H9 (cell line): ENCODE results near the gene BHLHE41. TPM values are rescaled to one million over a fixed set of nuclear protein-coding genes. Genes with fewer than 3 reads are reported as not detected.

Experiments used
- DNase-seq: peaks from one replicate; pipeline ENCODE4 v3.0.0-alpha.2; 2017
- H2AFZ ChIP-seq: one replicate; pipeline ENCODE4 v1.6.1; 2013; ENCODE audit warnings: mild to moderate bottlenecking, low read length, control low read depth, moderate library complexity
- H2AK5ac ChIP-seq: 2 replicates; pipeline ENCODE4 v1.6.1; 2013; ENCODE audit warnings: low read length, control low read depth, mixed read lengths; ENCODE audit not compliant: insufficient read length
- H2BK120ac ChIP-seq: one replicate; pipeline ENCODE4 v1.6.1; 2013; ENCODE audit warnings: low read depth, mild to moderate bottlenecking, low read length, control low read depth, inconsistent platforms; ENCODE audit not compliant: poor library complexity, severe bottlenecking
- H2BK12ac ChIP-seq: 2 replicates; pipeline ENCODE4 v1.6.1; 2013; ENCODE audit warnings: low read length, control low read depth, mixed read lengths, low read depth; ENCODE audit not compliant: insufficient read length
- H2BK15ac ChIP-seq: 2 replicates; pipeline ENCODE4 v1.6.1; 2013; ENCODE audit warnings: low read depth, low read length, control low read depth
- H2BK20ac ChIP-seq: one replicate; pipeline ENCODE4 v1.6.1; 2013; ENCODE audit warnings: low read depth, mild to moderate bottlenecking, low read length, control low read depth, inconsistent platforms; ENCODE audit not compliant: poor library complexity, severe bottlenecking
- H2BK5ac ChIP-seq: 2 replicates; pipeline ENCODE4 v1.6.1; 2013; ENCODE audit warnings: low read length, control low read depth, mixed read lengths; ENCODE audit not compliant: insufficient read length
- H3K14ac ChIP-seq: 2 replicates; pipeline ENCODE4 v1.6.1; 2013; ENCODE audit warnings: low read length, control low read depth; ENCODE audit not compliant: insufficient read depth
- H3K18ac ChIP-seq: 2 replicates; pipeline ENCODE4 v1.6.1; 2013; ENCODE audit warnings: low read depth, mild to moderate bottlenecking, mixed read lengths, low read length, control low read depth; ENCODE audit not compliant: insufficient read length
- H3K23ac ChIP-seq: 2 replicates; pipeline ENCODE4 v1.6.1; 2013; ENCODE audit warnings: low read length, control low read depth, mixed read lengths, low read depth; ENCODE audit not compliant: insufficient read length
- H3K23me2 ChIP-seq: 2 replicates; pipeline ENCODE4 v1.6.1; 2013; ENCODE audit warnings: low read depth, mild to moderate bottlenecking, mixed read lengths, low read length, control low read depth; ENCODE audit not compliant: insufficient read length, poor library complexity, severe bottlenecking
- H3K27ac ChIP-seq: 2 replicates; pipeline ENCODE4 v1.5.1; 2013; ENCODE audit warnings: low read length, control low read depth, mixed read lengths, low read depth; ENCODE audit not compliant: insufficient read length
- H3K27me3 ChIP-seq: 2 replicates; pipeline ENCODE4 v1.6.1; 2013; ENCODE audit warnings: low read length, control low read depth, inconsistent platforms; ENCODE audit not compliant: insufficient read depth
- H3K4ac ChIP-seq: 2 replicates; pipeline ENCODE4 v1.6.1; 2013; ENCODE audit warnings: low read depth, mild to moderate bottlenecking, control low read depth, inconsistent platforms, low read length, moderate library complexity
- H3K4me1 ChIP-seq: 2 replicates; pipeline ENCODE4 v1.6.1; 2013; ENCODE audit warnings: low read length, control low read depth, inconsistent platforms; ENCODE audit not compliant: insufficient read depth
- H3K4me2 ChIP-seq: 2 replicates; pipeline ENCODE4 v1.6.1; 2013; ENCODE audit warnings: low read length, control low read depth, mixed read lengths; ENCODE audit not compliant: insufficient read length, insufficient read depth
- H3K56ac ChIP-seq: 2 replicates; pipeline ENCODE4 v1.6.1; 2013; ENCODE audit warnings: low read depth, mild to moderate bottlenecking, mixed read lengths, low read length, control low read depth; ENCODE audit not compliant: insufficient read length
- H3K79me1 ChIP-seq: 2 replicates; pipeline ENCODE4 v1.6.1; 2013; ENCODE audit warnings: low read depth, mild to moderate bottlenecking, moderate library complexity, low read length, control low read depth, inconsistent platforms; ENCODE audit not compliant: insufficient read depth, poor library complexity, severe bottlenecking
- H3K79me2 ChIP-seq: 2 replicates; pipeline ENCODE4 v1.6.1; 2013; ENCODE audit warnings: low read length, control low read depth, inconsistent platforms; ENCODE audit not compliant: insufficient read depth
- H3K9ac ChIP-seq: 2 replicates; pipeline ENCODE4 v1.6.1; 2013; ENCODE audit warnings: low read length, control low read depth, mixed read lengths; ENCODE audit not compliant: insufficient read length; ENCODE audit errors: extremely low read depth
- H3K9me3 ChIP-seq: one replicate; pipeline ENCODE4 v1.6.1; 2013; ENCODE audit warnings: low read depth, low read length, inconsistent platforms; ENCODE audit not compliant: control insufficient read depth
- H3T11ph ChIP-seq: one replicate; pipeline ENCODE4 v1.6.1; 2013; ENCODE audit warnings: mild to moderate bottlenecking, low read length, control low read depth, inconsistent platforms
- H4K20me1 ChIP-seq: one replicate; pipeline ENCODE4 v1.6.1; 2013; ENCODE audit not compliant: control insufficient read depth, insufficient read length, insufficient read depth
- H4K5ac ChIP-seq: 2 replicates; pipeline ENCODE4 v1.6.1; 2013; ENCODE audit warnings: low read depth, mild to moderate bottlenecking, mixed read lengths, low read length, control low read depth; ENCODE audit not compliant: insufficient read length
- H4K8ac ChIP-seq: replicated peaks from 2 replicates; pipeline ENCODE4 v1.6.1; 2013; ENCODE audit warnings: low read length, control low read depth, mixed read lengths, low read depth; ENCODE audit not compliant: insufficient read length
- H4K91ac ChIP-seq: 2 replicates; pipeline ENCODE4 v1.6.1; 2013; ENCODE audit warnings: low read depth, mild to moderate bottlenecking, moderate library complexity, mixed read lengths, low read length, control low read depth; ENCODE audit not compliant: insufficient read length
- H3K27ac Mint-ChIP-seq, 3 experiments: 2 replicates in 2 of 3; 3 replicates in 1 of 3; pipeline ENCODE4 v1.8.0; 2020 to 2021; ENCODE audit warnings: mixed read lengths in 3 of 3, mild to moderate bottlenecking in 1 of 3, moderate library complexity in 1 of 3
- H3K27me3 Mint-ChIP-seq: 2 replicates; pipeline ENCODE4 v1.8.0; 2021; ENCODE audit warnings: low read depth, mild to moderate bottlenecking, moderate library complexity, mixed read lengths
- H3K36me3 Mint-ChIP-seq, 3 experiments: 2 replicates in 2 of 3; 3 replicates in 1 of 3; pipeline ENCODE4 v1.8.0; 2020 to 2021; ENCODE audit warnings: low read depth in 3 of 3, mixed read lengths in 3 of 3; ENCODE audit not compliant: insufficient read depth in 1 of 3
- H3K4me1 Mint-ChIP-seq, 2 experiments: 2 replicates each; pipeline ENCODE4 v1.8.0; 2020; ENCODE audit warnings: mixed read lengths in 2 of 2
- H3K4me3 Mint-ChIP-seq, 2 experiments: 2 replicates in 1 of 2; 3 replicates in 1 of 2; pipeline ENCODE4 v1.8.0; 2020 to 2021; ENCODE audit warnings: mild to moderate bottlenecking in 2 of 2, mixed read lengths in 2 of 2, moderate library complexity in 1 of 2
- H3K9me3 Mint-ChIP-seq, 2 experiments: 2 replicates in 1 of 2; 3 replicates in 1 of 2; pipeline ENCODE4 v1.8.0; 2020; ENCODE audit warnings: mild to moderate bottlenecking in 2 of 2, mixed read lengths in 2 of 2, moderate library complexity in 1 of 2
- CTCF ChIP-seq: fragments of 200-600 bp; sonication (generic); conservative IDR thresholded peaks from 3 replicates; pipeline ENCODE4 v1.8.0; 2021; ENCODE audit warnings: antibody characterized with exemption, mild to moderate bottlenecking
- WGBS: extraction: QIAGEN DNeasy Blood & Tissue Kit; methylation state at CpG from one replicate; pipeline ENCODE4 v1.1.7; 2013; ENCODE audit warnings: missing lambda C conversion rate, low lambda C conversion rate, mixed read lengths; ENCODE audit not compliant: insufficient read length; ENCODE audit errors: extremely low coverage; 5-methylcytosine and 5-hydroxymethylcytosine counted together
- total RNA-seq: library from RNA; stranded (reverse); gene quantifications from 2 replicates; pipeline ENCODE4 v1.2.1, GENCODE V29; 2021

BHLHE41 gene
- total RNA-seq, 1 experiment from 2014 or later: 0.33 TPM

- no CpG with 5 or more reads among the region's 3 CpGs for WGBS
- H3K79me1 ChIP-seq: no peaks in the 10 kb centered on the region
- H2BK120ac ChIP-seq: no peak overlapping the region
- H3K18ac ChIP-seq: no peak overlapping the region
- H2BK15ac ChIP-seq: no peak overlapping the region
- no peaks in the 10 kb centered on the region for H3K4me1 ChIP-seq
- no peaks in the 10 kb centered on the region for H4K20me1 ChIP-seq
- DNase-seq: no peak
- H3K23ac ChIP-seq: no peak overlapping the region
- no peak overlapping the region for H3K4me2 ChIP-seq
- Mint-ChIP-seq H3K36me3 (no peaks in the 10 kb centered on the region), H3K4me3 (no peak overlapping the region), H3K27ac (no peak overlapping the region), H3K4me1 (peaks cover 7 to 8% of the 10 kb centered on the region in 2 experiments), H3K9me3 (no peaks in the 10 kb centered on the region), H3K27me3 (no peaks in the 10 kb centered on the region; the same call in 1 of the 2 replicates)
- H3K9me3 ChIP-seq: no peaks in the 10 kb centered on the region
- no peak overlapping the region for H3T11ph ChIP-seq
- no peak overlapping the region for H2BK5ac ChIP-seq
- no peaks in the 10 kb centered on the region for H3K79me2 ChIP-seq
- H3K14ac ChIP-seq: no peak overlapping the region
- no peaks in the 10 kb centered on the region for H3K27me3 ChIP-seq
- no peak overlapping the region for H3K4ac ChIP-seq
- no peak overlapping the region for H2AFZ ChIP-seq
- no peak overlapping the region for H3K27ac ChIP-seq
- no peak overlapping the region for H2BK12ac ChIP-seq
- no peak for TF ChIP-seq CTCF
- H3K56ac ChIP-seq: no peak overlapping the region
- no peak overlapping the region for H3K9ac ChIP-seq
- H4K5ac ChIP-seq: no peak overlapping the region
- H3K23me2 ChIP-seq: no peaks in the 10 kb centered on the region
- no peak overlapping the region for H4K91ac ChIP-seq
- no peak overlapping the region for H4K8ac ChIP-seq
- H2AK5ac ChIP-seq: no peak overlapping the region
- H2BK20ac ChIP-seq: no peak overlapping the region
Measured at GRCh38 chr12:26101350-26101734, 23.5 kb downstream of the BHLHE41 start.
